Pons (tissue), 1 donor: Measurements from ENCODE around the gene TECPR2.
A peak's percentile ranks its signal among the peaks of the same experiment; 100 is the strongest.
"Not testable (repeated sequence)": the region's sequence is repeated elsewhere in the genome, so short reads cannot be mapped to it uniquely, and the experiment has no call there.

Experiments
- DNase-seq: peaks from one replicate; pipeline ENCODE4 v3.0.0-alpha.2; 2016; ENCODE audit warnings: low spot score

Gene TECPR2

GRCh38 chr14:102509746-102510615 is 147.2 kb downstream of the TECPR2 start, which contains the start of gene ANKRD9:
Gene ANKRD9, minus strand, starts transcription at chr14:102509776. Its CDS starts 1,887 bp downstream, at chr14:102507889.
- DNase-seq: peak; percentile 75

GRCh38 chr14:102510616-102511520 is 148.1 kb downstream of the TECPR2 start:
- no peak for DNase-seq

- no peak for DNase-seq
Measured at GRCh38 chr14:102511538-102511937, 148.8 kb downstream of the TECPR2 start.

GRCh38 chr14:102512793-102513300 is 150.1 kb downstream of the TECPR2 start:
- no peak for DNase-seq

- no peak for DNase-seq
Measured at GRCh38 chr14:102513899-102514772, 151.4 kb downstream of the TECPR2 start.

- no peak for DNase-seq
Measured at GRCh38 chr14:102514987-102515733, 152.4 kb downstream of the TECPR2 start.

- no peak for DNase-seq
Measured at GRCh38 chr14:102516531-102517391, 154.0 kb downstream of the TECPR2 start.

GRCh38 chr14:102517392-102518062 is 154.8 kb downstream of the TECPR2 start:
- DNase-seq: no peak

GRCh38 chr14:102518063-102518648 is 155.4 kb downstream of the TECPR2 start:
- no peak for DNase-seq

GRCh38 chr14:102519709-102520108 is 157.0 kb downstream of the TECPR2 start:
- DNase-seq: not testable (repeated sequence)

- no peak for DNase-seq
Measured at GRCh38 chr14:102523200-102523568, 160.4 kb downstream of the TECPR2 start.

- DNase-seq: no peak
Measured at GRCh38 chr14:102523569-102524450, 161.1 kb downstream of the TECPR2 start.

- DNase-seq: peak; percentile 96
Measured at GRCh38 chr14:102524451-102525218, 161.9 kb downstream of the TECPR2 start.

GRCh38 chr14:102525219-102525928 is 162.6 kb downstream of the TECPR2 start:
- DNase-seq: peak; percentile 52

- DNase-seq: no peak
Measured at GRCh38 chr14:102525929-102526497, 163.3 kb downstream of the TECPR2 start.
